Fibroblast of skin of left quadriceps (primary cell): ENCODE data around the gene PLIN4.

ENCODE experiments used
- DNase-seq, 2 experiments: peaks; one replicate each; pipeline ENCODE4 v3.0.0-alpha.2; 2013; ENCODE audit warnings: low read depth in 2 of 2

Gene PLIN4

DNA sequence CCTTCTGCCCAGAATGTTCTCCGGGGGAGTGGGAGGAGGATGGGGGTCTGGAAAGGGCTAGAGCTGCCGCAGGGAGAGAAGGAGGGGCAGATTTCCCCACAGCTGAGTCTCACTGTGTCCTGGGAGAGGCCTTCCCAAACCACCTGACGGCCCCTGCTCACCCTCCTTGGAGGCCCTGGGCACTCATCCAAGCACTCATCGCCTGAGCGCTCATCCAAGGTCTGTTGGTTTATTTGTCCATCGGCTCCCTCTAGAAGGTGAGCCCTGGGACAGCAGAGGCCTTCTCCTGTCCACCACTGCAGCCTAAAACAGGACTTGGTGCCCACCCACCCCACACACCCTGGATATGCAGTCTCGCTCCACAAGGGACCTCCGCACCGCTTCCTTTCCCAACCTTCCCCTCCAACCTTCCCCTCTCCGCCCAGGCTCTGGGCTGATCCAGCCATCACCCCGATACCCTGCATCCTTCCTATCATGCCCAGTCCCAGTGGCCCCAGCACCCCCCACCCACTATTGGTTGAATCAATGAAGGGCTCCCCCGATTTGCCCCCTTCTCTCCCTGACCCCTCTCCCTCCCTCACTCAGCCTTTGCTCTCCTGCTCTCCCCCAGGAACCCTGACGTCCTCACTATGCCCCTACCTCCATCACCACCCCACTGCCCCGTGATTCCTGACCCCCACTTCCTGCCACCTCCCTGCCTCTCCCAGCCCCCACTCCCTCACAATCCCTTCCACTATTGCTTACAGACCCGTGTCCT lies 62.4 kb downstream of the PLIN4 start:
- peak; percentile 39 to 42 for DNase-seq

DNA sequence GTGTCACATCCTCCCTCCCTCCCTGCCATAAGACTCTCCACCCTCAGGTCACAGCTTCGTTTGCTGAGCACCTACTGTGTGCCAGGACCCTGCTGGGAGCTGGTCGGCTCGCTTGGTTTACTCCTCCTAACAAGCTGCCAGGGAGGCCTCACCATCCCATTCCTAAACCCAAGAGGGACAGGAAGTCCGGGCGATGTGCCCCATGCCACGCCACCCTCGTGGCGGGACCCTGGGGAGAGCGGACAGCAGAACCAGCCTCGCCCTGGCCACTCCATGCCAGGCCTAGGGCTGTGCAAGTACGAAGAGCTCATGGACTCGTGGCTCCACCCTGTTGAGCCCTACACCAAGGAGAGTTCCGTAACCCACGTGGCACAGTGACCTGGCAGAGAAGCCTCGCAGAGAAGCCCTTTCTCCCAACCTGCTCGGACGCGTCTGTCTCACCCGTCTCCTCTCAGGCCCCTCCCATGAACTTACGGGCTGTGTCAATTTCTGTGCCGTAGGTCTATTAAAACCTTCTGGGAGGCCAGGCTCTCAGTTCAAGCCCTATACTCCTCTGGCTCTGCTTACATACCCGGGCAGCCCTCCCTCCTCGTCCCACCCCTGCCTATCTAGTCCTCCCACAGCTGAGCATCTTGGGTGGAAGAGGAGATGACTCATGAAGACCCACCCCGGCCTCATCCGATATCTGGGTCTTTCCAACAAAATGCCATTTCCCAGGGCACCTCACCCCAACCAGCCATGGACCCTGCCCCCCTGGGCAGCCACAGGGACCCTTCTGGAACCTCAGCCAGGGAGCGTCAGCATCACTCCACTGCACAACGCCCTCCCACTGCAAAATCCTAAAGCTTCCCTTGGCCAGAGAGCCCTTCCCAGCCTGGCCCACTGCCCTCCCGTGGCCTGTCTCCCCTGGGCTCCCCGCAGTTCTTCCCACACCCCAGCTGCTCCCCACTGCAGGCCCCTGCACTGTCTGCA lies 63.3 kb downstream of the PLIN4 start:
- DNase-seq, result peak in 1 of 2 experiments; percentile 15

GRCh38 chr19:4453232-4454179 lies 64.8 kb downstream of the PLIN4 start:
- no peak for DNase-seq

DNA sequence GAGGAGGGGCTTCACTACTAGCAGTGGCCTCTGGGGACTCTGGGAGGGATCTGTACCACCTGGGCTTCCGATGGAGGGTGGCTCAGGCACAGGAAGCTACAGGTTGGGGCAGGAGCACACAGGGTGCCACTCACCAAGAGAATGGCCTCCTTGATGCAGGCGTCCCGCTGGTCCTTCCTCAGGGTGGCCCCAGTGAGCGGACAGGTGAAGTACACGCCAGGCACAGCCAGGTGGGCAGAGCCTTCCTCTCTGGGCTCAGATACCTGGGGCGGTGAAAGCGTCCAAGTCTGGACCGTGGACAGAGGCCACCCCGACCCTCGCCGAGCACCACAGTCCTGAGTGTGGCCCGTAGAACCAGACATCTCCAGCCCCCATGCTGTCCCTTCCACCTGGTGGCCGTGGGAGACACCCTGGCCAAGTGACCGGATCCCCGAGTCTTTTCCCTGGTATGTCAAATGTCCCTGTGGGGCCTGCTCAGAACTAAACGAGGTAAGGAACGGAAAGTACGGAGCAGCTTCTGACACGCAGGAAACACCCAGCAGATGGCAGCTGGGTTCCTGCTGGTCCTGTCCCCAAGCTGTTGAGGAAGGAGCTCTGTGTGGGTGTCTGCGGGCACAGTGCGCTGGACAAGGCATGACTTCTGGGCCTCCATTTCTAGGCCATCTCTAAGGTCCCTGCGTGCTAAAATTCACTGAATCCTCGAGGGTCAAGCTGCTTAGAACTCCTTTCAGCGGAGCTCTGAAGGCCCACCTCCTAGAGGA lies 65.9 kb downstream of the PLIN4 start:
- no peak for DNase-seq
